A673 (cell line): ENCODE measurements around the gene NPHP4.

Experiments
- CTCF ChIP-seq: fragments of 300-800, 200-600 bp; sonication (generic); conservative IDR thresholded peaks from 2 replicates; pipeline ENCODE4 v1.5.1; 2017; ENCODE audit warnings: low read depth, mild to moderate bottlenecking, antibody characterized with exemption, low read length, moderate library complexity, mixed read lengths
- EZH2 ChIP-seq: fragments of 200-600 bp; sonication (generic); IDR thresholded peaks from 2 replicates; pipeline ENCODE4 v1.6.1; 2017; ENCODE audit warnings: borderline replicate concordance, low read depth, mild to moderate bottlenecking, mixed read lengths, antibody characterized with exemption, low read length; ENCODE audit not compliant: poor library complexity, severe bottlenecking

- TF ChIP-seq CTCF (no peak), EZH2 (no peak)
Measured at GRCh38 chr1:5854754-5855153, 137.5 kb downstream of the NPHP4 start.
